HepG2 (cell line): ENCODE data around the gene FYTTD1. TPM values are rescaled to one million over a fixed set of nuclear protein-coding genes. Genes with fewer than 3 reads are reported as not detected.

Source experiments
- AKNA ChIP-seq: sonication (generic); formaldehyde crosslinking; IDR thresholded peaks from 2 replicates; pipeline ENCODE4 v1.4.0; 2020; ENCODE audit warnings: missing genetic modification reagents, borderline replicate concordance
- CCDC6 ChIP-seq: sonication (generic); formaldehyde crosslinking; IDR thresholded peaks from 2 replicates; pipeline ENCODE4 v1.8.1; 2022; ENCODE audit warnings: mild to moderate bottlenecking, missing genetic modification reagents, moderate library complexity
- DNMT1 ChIP-seq: sonication (generic); formaldehyde crosslinking; IDR thresholded peaks from 2 replicates; pipeline ENCODE4 v1.5.1; 2020; ENCODE audit warnings: mild to moderate bottlenecking, missing genetic modification reagents
- ELF3 ChIP-seq: IDR thresholded peaks from 2 replicates; pipeline ENCODE4 v1.6.1; 2016; ENCODE audit warnings: missing genetic modification reagents, missing compliant biosample characterization
- FOXP1 ChIP-seq, 2 experiments: fragments of 450-650 bp in 1 of 2; IDR thresholded peaks; 2 replicates each; pipeline ENCODE4 v1.6.1; 2017 to 2018; ENCODE audit warnings: antibody characterized with exemption in 1 of 2
- IRF1 ChIP-seq: sonication (generic); formaldehyde crosslinking; IDR thresholded peaks from 2 replicates; pipeline ENCODE4 v1.4.0; 2020; ENCODE audit warnings: low read depth, mild to moderate bottlenecking, missing genetic modification reagents
- IRF2 ChIP-seq: IDR thresholded peaks from 2 replicates; pipeline ENCODE4 v1.6.1; 2018; ENCODE audit warnings: missing genetic modification reagents, missing compliant biosample characterization
- KDM1A ChIP-seq: IDR thresholded peaks from 2 replicates; pipeline ENCODE4 v1.6.1; 2016; ENCODE audit warnings: missing compliant biosample characterization
- KDM3A ChIP-seq: IDR thresholded peaks from 2 replicates; pipeline ENCODE4 v1.6.1; 2018; ENCODE audit warnings: low read depth, missing compliant biosample characterization
- KDM5A ChIP-seq: fragments of 200-600 bp; sonication (generic); IDR thresholded peaks from 2 replicates; pipeline ENCODE4 v1.7.0; 2018; ENCODE audit warnings: antibody characterized with exemption, mild to moderate bottlenecking, low read length, borderline replicate concordance
- MTERF4 ChIP-seq: sonication (generic); formaldehyde crosslinking; IDR thresholded peaks from 2 replicates; pipeline ENCODE4 v1.8.0; 2023; ENCODE audit warnings: mild to moderate bottlenecking, missing genetic modification reagents
- RXRA ChIP-seq: sonication (generic); formaldehyde crosslinking; IDR thresholded peaks from 2 replicates; pipeline ENCODE4 v1.5.1; 2020; ENCODE audit warnings: missing genetic modification reagents
- SP4 ChIP-seq: sonication (generic); formaldehyde crosslinking; IDR thresholded peaks from 2 replicates; pipeline ENCODE4 v1.8.1; 2023; ENCODE audit warnings: mild to moderate bottlenecking, missing genetic modification reagents
- ZMYM2 ChIP-seq: sonication (generic); formaldehyde crosslinking; IDR thresholded peaks from 2 replicates; pipeline ENCODE4 v1.8.0; 2022; ENCODE audit warnings: mild to moderate bottlenecking, missing genetic modification reagents
- ZNF264 ChIP-seq: sonication (generic); formaldehyde crosslinking; IDR thresholded peaks from 2 replicates; pipeline ENCODE4 v1.4.0; 2020; ENCODE audit warnings: missing genetic modification reagents
- ZNF276 ChIP-seq: sonication (generic); formaldehyde crosslinking; IDR thresholded peaks from 2 replicates; pipeline ENCODE4 v1.4.0; 2020; ENCODE audit warnings: mild to moderate bottlenecking, low read depth, missing genetic modification reagents
- ZNF549 ChIP-seq: sonication (generic); formaldehyde crosslinking; IDR thresholded peaks from 2 replicates; pipeline ENCODE4 v1.5.0; 2020; ENCODE audit warnings: missing genetic modification reagents
- ZNF557 ChIP-seq: sonication (generic); formaldehyde crosslinking; IDR thresholded peaks from 2 replicates; pipeline ENCODE4 v1.4.0; 2020; ENCODE audit warnings: missing genetic modification reagents
- ZNF597 ChIP-seq: sonication (generic); formaldehyde crosslinking; IDR thresholded peaks from 2 replicates; pipeline ENCODE4 v1.5.0; 2020; ENCODE audit warnings: missing genetic modification reagents
- ZNF607 ChIP-seq: sonication (generic); formaldehyde crosslinking; IDR thresholded peaks from 2 replicates; pipeline ENCODE4 v1.5.1; 2020; ENCODE audit warnings: missing genetic modification reagents, mild to moderate bottlenecking, borderline replicate concordance
- polyA plus RNA-seq, 8 experiments: library from polyadenylated mRNA; depleted of rRNA in 3 of 8; stranded (reverse) in 7 of 8; unstranded in 1 of 8; fragments of >200 nt; fragmentation: Illumina TruSeq in 4 of 8; extraction: Trizol in 4 of 8; gene quantifications; 2 replicates each; pipeline versions ENCODE4 v1.2.1 to v1.2.3, GENCODE V29; 2011 to 2016; ENCODE audit warnings: low read depth in 4 of 8, missing spikeins in 1 of 8, mixed read lengths in 1 of 8; ENCODE audit not compliant: insufficient read depth in 1 of 8
- total RNA-seq, 5 experiments: library from RNA; depleted of rRNA; stranded (reverse); fragments of >200 nt; fragmentation: Illumina TruSeq; extraction: Trizol; gene quantifications; 2 replicates each; pipeline ENCODE4 v1.2.3, GENCODE V29; 2016; ENCODE audit warnings: low read depth in 1 of 5

FYTTD1 gene
- total and polyA plus RNA-seq, 2 of the 13 experiments (the other 11 are each of a cell fraction or from before 2014, with no cell fraction given), result 6.5 to 28.8 TPM

DNA sequence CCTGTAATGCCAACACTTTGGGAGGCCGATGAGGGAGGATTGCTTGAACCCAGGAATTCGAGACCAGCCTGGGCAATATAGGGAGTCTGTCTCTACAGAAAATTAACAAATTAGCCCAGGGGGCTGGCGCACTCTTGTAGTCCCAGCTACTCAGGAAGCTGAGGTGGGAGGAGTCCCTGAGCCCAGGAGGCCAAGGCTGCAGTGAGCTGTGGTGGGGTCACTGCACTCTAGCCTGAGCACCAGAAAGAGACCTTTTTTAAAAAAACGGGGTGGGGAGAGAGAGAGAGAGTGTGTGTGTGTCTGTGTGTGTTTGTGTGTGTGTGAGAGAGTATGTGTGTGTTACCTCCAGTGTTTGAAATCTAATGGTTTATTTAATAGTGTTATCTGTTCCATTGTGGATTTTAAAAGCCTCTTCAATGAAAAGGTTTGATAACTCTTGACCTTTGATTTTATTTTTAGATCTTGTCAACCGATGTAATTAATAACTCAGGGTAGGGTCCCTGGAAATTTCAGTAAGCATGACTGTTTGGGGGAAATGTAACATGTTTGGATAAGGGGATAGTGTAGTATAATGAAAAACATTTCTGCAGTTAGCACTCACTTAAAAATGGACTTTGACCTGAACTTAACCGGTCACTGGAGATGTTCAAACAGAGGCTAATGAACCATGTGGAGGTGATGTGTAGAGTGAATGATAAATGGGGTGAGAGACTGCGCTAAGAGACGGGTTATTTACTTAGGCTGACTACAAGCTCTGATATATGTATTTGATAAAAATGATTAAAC is 71.1 kb downstream of the FYTTD1 start (continued):
- TF ChIP-seq AKNA, result no peak
- no peak for TF ChIP-seq ZNF549 (CRISPR knock-in tag)
- no peak for TF ChIP-seq MTERF4 (CRISPR knock-in tag)
- peak; percentile 68; the same call in 1 of the 2 replicates for TF ChIP-seq KDM5A
- TF ChIP-seq KDM1A, result no peak
- TF ChIP-seq CCDC6 (CRISPR knock-in tag), result 0 out of 2 replicates have a peak, but pooled peaks have one; percentile 16
- TF ChIP-seq ZNF607, result no peak
- TF ChIP-seq ZNF597 (CRISPR knock-in tag), result no peak
- peak; percentile 76; the same call in 1 of the 2 replicates for TF ChIP-seq RXRA (CRISPR knock-in tag)
- no peak for TF ChIP-seq DNMT1
- TF ChIP-seq IRF2 (CRISPR knock-in tag), result no peak; the same call in 1 of the 2 replicates
- TF ChIP-seq ZNF557 (CRISPR knock-in tag), result no peak
- 0 out of 2 replicates have a peak, but pooled peaks have one; percentile 33 for TF ChIP-seq SP4
- TF ChIP-seq ZMYM2, result no peak
- TF ChIP-seq FOXP1 (IDR thresholded peaks at IDR 0.05), result peak; percentile 5
- peak; percentile 55 for TF ChIP-seq FOXP1 (CRISPR knock-in tag; IDR thresholded peaks at IDR 0.05)
- no peak for TF ChIP-seq IRF1 (CRISPR knock-in tag)
- peak; percentile 54; the same call in 1 of the 2 replicates for TF ChIP-seq ZNF264 (CRISPR knock-in tag)
- TF ChIP-seq ZNF276 (CRISPR knock-in tag), result no peak
- no peak for TF ChIP-seq ELF3 (CRISPR knock-in tag)
- no peak for TF ChIP-seq KDM3A (CRISPR knock-in tag)
